Hypothalamus (tissue), 51 donors: ENCODE results near the gene CHRNE.
"Not testable (repeated sequence)": the region's sequence is repeated elsewhere in the genome, so short reads cannot be mapped to it uniquely, and the experiment has no call there.

Source experiments
- DNase-seq, 51 donors: peaks; one replicate each; lab custom pipeline; 2025; lab: John Stamatoyannopoulos, UW

CHRNE gene

DNA sequence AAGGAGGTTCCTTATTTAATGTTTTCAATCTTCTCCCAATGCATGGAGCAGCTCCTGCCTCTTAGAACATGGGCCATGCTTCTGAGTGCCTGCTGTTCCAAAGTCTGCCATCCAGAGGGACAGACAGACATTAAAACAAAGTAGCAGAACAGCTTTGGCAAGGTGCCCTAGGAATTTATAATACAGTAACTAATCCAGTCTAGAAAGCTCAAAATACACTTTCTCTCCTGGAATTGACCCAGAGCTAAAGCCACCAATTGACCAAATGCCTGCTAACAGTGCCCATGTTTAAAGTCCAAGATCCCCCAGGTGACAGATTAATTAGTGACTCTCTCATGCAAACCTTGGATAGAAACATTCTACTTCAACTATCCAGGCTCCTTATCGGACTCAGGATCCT is 11.1 kb upstream of the CHRNE start:
- DNase-seq, result no peak

DNA sequence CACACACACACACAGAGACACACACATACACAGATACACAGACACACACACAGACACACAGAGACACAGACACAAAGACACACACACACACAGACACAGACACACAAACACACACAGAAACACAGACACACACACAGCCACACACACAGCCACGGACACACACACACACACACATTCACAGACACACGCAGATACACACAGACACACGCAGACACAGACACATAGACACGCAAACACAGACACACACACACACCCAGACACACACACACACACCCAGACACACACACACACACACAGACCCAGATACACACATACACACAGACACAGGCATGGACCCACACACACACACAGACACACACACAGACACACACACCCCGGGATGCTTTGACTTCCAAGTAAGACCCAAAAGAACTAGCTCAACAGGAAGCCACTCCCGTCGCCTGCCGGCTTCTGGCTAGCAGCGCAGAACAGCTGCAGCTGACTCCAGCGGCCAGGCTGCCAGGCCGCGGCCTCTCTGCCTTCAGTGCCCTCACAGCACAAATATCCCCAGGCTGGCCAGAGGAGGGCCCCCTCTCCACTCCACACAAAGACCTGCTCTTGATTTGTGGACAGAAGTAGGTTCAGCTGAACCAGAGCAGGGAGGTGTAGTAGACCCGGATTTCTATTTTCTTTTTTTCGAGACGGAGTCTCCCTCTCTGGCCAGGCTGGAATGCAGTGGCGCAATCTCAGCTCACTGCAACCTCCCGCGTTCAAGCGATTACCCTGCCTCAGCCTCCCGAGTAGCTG is 6.0 kb upstream of the CHRNE start:
- DNase-seq, result peak in 46 of 51 donors; percentile 21 to 89 (median 75)

DNA sequence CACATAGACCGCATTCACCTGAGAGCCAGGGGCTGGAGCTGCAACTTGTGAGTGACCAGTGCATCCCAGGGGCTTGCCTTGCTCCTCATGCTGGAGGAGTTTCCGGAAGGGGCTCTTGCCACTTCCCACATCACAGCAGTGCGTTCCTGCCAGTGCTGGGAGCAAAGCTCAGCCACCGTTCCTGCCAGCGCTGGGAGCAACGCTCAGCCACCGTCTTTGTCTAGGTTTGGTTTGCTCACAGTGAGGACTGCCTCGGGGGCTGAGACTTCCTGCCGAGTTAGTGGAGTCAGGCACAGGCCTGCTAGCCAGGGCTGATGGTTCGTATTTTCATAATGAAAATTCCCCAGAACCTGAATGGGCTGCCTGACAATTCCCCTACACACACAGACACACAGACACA is 5.4 kb upstream of the CHRNE start:
- peak in 1 of 51 donors; percentile 8 for DNase-seq

GRCh38 chr17:4906642-4907041 is 3.7 kb upstream of the CHRNE start:
- DNase-seq, result not testable (repeated sequence)

- no peak for DNase-seq
Measured at GRCh38 chr17:4902540-4902939, 358 bp downstream of the CHRNE start.

GRCh38 chr17:4901648-4902344 is 1.1 kb downstream of the CHRNE start:
- DNase-seq, result peak in 30 of 51 donors; percentile 11 to 84 (median 40)

GRCh38 chr17:4901108-4901647 is 1.7 kb downstream of the CHRNE start:
- DNase-seq, result no peak

DNA sequence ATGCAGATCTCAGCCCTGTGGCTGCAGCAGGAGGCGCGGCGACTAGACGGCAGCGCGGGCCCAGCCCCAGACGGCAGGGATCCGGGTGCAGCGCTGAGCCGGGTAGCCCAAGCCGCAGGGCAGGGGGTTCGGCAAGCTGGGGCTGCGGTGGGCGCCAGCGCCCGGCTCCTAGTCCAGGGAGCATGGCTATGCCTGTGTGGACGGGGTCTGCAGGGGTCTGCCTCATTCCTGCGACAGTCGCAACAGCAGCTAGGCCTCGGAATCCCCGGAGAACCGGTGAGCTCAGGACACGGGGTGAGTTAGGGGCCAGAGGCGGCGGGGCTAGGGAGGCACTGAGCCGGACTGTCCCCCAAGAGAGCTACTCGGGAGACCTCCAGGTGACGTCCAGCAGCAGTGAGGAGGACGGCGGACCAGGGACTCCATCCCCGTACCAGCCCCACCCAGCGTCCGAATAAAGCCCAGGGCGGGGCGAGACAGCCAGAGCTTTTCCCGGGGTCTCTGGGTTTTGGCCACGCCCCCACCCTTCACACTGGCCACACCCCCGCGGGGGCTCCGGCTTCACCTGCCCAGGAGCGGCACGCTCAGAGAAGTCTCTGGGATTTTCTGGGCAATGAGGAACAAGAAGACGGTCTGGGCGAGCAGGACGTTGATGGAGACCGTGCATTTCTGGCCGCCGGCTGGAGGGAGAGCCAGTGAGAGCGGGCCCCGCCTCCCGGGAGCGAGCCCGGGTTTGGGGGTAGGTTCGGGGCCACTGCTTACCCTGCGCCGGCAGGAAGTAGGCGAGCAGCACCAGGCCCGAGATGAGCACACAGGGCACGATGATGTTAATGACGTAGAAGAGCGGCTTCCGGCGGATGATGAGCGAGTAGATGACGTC is 2.4 kb downstream of the CHRNE start:
- peak in 3 of 51 donors; percentile 11 to 27 (median 23) for DNase-seq

GRCh38 chr17:4899341-4900230 is 3.3 kb downstream of the CHRNE start, which contains the start of gene C17orf107:
Gene C17orf107, plus strand, starts transcription at chr17:4899536. Its CDS starts 227 bp downstream, at chr17:4899763.
- peak in 26 of 51 donors; percentile 6 to 80 (median 44) for DNase-seq

GRCh38 chr17:4898927-4899326 is 4.0 kb downstream of the CHRNE start:
- DNase-seq, result no peak

DNA sequence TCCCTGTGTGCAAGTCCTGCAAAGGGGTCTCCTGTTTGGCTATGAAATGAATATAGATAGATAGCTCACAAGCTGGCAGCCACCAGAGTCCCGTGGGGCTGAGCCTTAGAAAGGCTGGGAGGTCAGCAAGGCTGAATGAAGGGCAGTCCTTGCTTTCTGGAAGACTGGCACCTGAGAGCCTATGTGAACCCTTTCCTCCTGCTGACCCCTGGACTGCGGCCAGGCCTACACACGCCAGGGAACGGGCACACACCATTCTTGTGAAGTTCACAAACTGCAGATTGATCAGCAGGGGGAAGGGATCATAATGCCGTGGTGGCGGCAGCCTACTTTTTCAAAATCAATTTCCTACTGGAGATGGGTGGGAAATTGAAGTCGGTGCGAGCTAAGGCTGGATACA is 4.5 kb downstream of the CHRNE start:
- DNase-seq, result no peak

DNA sequence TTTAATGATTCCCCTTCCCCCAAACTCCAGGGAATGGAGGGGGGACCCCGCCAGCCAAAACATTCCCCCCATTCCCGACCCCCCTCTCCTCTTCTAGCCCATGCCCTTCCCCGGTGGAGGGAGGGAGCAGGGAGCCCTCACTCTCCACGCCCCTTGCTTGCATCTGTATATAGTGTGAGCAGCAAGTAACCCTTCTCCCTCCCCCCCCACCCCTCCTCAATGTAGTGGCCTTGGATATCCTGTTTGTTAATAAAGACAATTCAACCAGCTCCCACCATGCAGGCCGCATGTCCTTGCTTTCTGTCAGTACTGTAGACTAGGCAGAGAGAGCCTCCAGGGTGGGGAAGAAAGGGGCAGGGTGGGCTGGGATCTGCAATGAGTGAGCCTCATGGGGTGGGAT is 5.1 kb downstream of the CHRNE start:
- no peak for DNase-seq

DNA sequence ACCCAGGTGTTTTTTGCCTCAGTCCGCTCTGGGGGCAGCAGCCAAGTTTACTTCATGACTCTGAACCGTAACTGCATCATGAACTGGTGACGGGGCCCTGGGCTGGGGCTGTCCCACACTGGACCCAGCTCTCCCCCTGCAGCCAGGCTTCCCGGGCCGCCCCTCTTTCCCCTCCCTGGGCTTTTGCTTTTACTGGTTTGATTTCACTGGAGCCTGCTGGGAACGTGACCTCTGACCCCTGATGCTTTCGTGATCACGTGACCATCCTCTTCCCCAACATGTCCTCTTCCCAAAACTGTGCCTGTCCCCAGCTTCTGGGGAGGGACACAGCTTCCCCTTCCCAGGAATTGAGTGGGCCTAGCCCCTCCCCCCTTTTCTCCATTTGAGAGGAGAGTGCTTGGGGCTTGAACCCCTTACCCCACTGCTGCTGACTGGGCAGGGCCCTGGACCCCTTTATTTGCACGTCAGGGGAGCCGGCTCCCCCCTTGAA is 5.7 kb downstream of the CHRNE start:
- no peak for DNase-seq

GRCh38 chr17:4896332-4897197 is 6.3 kb downstream of the CHRNE start:
- no peak for DNase-seq

GRCh38 chr17:4895657-4896331 is 7.1 kb downstream of the CHRNE start:
- DNase-seq, result no peak

DNA sequence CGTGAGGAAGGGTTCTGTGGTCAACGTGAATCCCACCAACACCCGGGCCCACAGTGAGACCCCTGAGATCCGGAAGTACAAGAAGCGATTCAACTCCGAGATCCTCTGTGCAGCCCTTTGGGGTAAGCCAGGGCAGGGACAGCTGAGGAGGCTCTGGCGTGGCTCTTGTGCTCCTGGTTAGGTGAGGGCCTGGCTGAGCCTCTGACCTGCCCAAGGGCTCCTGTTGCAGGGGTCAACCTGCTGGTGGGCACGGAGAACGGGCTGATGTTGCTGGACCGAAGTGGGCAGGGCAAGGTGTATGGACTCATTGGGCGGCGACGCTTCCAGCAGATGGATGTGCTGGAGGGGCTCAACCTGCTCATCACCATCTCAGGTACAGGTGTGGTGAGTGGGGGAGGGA is 7.8 kb downstream of the CHRNE start:
- DNase-seq, result no peak

- no peak for DNase-seq
Measured at GRCh38 chr17:4893721-4894560, 9.0 kb downstream of the CHRNE start.
